ENCODE measurements around the gene CPVL.
"Not testable (repeated sequence)": the region's sequence is repeated elsewhere in the genome, so short reads cannot be mapped to it uniquely, and the experiment has no call there.

Gene CPVL

DNA sequence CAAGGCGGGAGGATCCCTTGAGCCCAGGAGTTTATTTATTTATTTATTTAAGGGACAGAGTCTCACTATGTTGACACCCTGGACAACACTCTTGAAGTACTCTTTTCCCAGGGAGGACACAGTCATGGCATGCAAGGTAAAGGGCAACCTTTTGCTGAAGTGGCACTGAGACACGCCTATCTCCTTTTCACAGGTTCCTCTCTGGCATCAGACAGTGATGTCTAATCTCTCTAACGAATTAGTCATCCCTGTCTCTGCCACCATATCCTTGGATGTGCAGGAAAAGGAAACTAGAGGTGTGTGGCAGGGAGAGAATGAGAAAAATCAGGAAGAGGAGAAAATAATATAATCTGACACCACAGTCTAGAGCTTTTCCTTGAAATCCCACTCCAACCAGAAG, 19.5 kb downstream of the CPVL start:
- Histone ChIP-seq H3K27me3 (ENCODE audit: control insufficient read depth in 2 of 2, insufficient read depth in 2 of 2, low read length in 2 of 2) (no peaks in the 10 kb centered on the region), H3K9ac (ENCODE audit: low read depth in 1 of 2, low read length in 2 of 2) (no peak overlapping the region), H3K36me3 (ENCODE audit: control insufficient read depth in 2 of 2, insufficient read depth in 2 of 2, low read length in 2 of 2) (no peaks in the 10 kb centered on the region), H3K4me3 (ENCODE audit: low read length in 2 of 2) (no peak overlapping the region), H3K4me1 (ENCODE audit: control insufficient read depth in 2 of 2, insufficient read depth in 2 of 2, low read length in 2 of 2) (no peaks in the 10 kb centered on the region), H3K27ac (ENCODE audit: low read depth in 2 of 2, low read length in 2 of 2) (no peak overlapping the region), H3K9me3 (ENCODE audit: control insufficient read depth in 2 of 2, low read length in 2 of 2) (no peaks in the 10 kb centered on the region)

DNA sequence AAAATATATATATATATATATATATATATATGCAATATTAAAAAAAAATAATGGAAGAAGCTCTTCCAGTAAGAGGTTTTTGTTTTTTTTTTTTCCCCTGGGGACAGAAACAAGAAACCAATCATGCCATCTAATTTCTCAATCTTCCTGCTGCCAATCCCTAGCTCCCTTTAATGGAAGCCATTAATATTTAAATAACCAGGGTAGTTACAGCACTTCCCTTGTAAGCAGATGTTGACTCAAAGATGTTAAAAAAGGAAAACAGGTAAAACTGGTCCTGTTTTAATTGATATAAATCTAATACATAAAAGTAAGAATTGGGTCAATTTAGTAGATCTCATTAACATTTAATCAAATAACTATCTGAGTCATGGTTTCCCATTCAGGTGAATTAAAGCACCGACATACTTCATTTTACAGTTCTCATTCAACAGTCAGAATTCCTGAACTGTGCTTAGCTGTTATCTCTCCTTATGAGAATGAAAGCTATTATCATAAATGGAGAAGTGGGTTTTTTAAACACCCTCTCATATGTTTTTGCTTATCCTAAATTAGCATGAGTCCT, 22.6 kb downstream of the CPVL start:
- H3K4me3 ChIP-seq (ENCODE audit: low read length in 2 of 2): no peak overlapping the region
- H3K27ac ChIP-seq (ENCODE audit: low read depth in 2 of 2, low read length in 2 of 2): no peak overlapping the region
- H3K9me3 ChIP-seq (ENCODE audit: control insufficient read depth in 2 of 2, low read length in 2 of 2): no peaks in the 10 kb centered on the region
- no peaks in the 10 kb centered on the region for H3K36me3 ChIP-seq (ENCODE audit: control insufficient read depth in 2 of 2, insufficient read depth in 2 of 2, low read length in 2 of 2)
- H3K4me1 ChIP-seq (ENCODE audit: control insufficient read depth in 2 of 2, insufficient read depth in 2 of 2, low read length in 2 of 2): no peaks in the 10 kb centered on the region
- H3K9ac ChIP-seq (ENCODE audit: low read depth in 1 of 2, low read length in 2 of 2): no peak overlapping the region
- no peaks in the 10 kb centered on the region for H3K27me3 ChIP-seq (ENCODE audit: control insufficient read depth in 2 of 2, insufficient read depth in 2 of 2, low read length in 2 of 2)

DNA sequence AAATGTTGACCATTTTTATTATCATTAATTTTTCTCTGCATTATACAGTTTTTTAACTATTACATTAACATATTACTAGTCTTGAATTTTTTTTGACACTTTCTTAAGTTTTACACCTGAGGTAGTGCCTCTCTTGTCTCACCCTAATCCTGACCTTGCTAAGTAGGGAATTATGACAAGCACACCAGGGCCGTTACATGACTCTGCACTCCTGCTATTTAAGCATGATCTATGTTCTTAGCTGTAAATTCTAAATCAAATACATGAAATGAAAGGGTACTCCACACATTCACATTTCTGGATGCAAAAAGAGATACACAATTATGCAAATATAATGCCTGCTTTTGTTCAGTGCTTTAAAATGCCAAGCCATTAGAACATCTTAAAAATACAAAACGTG, 23.6 kb downstream of the CPVL start:
- no peak overlapping the region for H3K4me3 ChIP-seq (ENCODE audit: low read length in 2 of 2)
- no peaks in the 10 kb centered on the region for H3K9me3 ChIP-seq (ENCODE audit: control insufficient read depth in 2 of 2, low read length in 2 of 2)
- H3K4me1 ChIP-seq (ENCODE audit: control insufficient read depth in 2 of 2, insufficient read depth in 2 of 2, low read length in 2 of 2): no peaks in the 10 kb centered on the region
- no peak overlapping the region for H3K27ac ChIP-seq (ENCODE audit: low read depth in 2 of 2, low read length in 2 of 2)
- no peaks in the 10 kb centered on the region for H3K27me3 ChIP-seq (ENCODE audit: control insufficient read depth in 2 of 2, insufficient read depth in 2 of 2, low read length in 2 of 2)
- H3K9ac ChIP-seq (ENCODE audit: low read depth in 1 of 2, low read length in 2 of 2): no peak overlapping the region
- H3K36me3 ChIP-seq (ENCODE audit: control insufficient read depth in 2 of 2, insufficient read depth in 2 of 2, low read length in 2 of 2): no peaks in the 10 kb centered on the region

DNA sequence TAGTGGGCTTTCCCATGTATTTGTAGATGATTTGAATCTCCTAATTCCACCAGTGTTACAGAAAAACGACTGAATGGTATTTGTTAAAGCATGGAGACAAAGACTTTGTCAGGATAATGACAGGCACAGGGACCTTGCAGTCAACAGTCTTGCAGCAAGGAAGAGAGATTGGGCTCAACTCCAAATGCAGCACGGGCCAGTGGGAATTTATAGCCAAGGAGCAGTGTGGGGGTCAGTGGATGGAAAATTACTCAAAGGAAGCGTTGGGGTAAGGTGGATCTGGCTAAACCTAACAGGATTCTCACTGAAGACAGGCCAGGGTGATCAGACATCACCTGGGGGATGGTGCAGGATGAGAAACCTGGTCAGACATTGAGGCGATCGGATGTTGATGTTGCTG, 24.3 kb downstream of the CPVL start:
- Histone ChIP-seq H3K36me3 (ENCODE audit: control insufficient read depth in 2 of 2, insufficient read depth in 2 of 2, low read length in 2 of 2) (no peaks in the 10 kb centered on the region), H3K4me1 (ENCODE audit: control insufficient read depth in 2 of 2, insufficient read depth in 2 of 2, low read length in 2 of 2) (no peaks in the 10 kb centered on the region), H3K4me3 (ENCODE audit: low read length in 2 of 2) (no peak overlapping the region), H3K9ac (ENCODE audit: low read depth in 1 of 2, low read length in 2 of 2) (no peak overlapping the region), H3K9me3 (ENCODE audit: control insufficient read depth in 2 of 2, low read length in 2 of 2) (no peaks in the 10 kb centered on the region), H3K27ac (ENCODE audit: low read depth in 2 of 2, low read length in 2 of 2) (no peak overlapping the region), H3K27me3 (ENCODE audit: control insufficient read depth in 2 of 2, insufficient read depth in 2 of 2, low read length in 2 of 2) (no peaks in the 10 kb centered on the region)

DNA sequence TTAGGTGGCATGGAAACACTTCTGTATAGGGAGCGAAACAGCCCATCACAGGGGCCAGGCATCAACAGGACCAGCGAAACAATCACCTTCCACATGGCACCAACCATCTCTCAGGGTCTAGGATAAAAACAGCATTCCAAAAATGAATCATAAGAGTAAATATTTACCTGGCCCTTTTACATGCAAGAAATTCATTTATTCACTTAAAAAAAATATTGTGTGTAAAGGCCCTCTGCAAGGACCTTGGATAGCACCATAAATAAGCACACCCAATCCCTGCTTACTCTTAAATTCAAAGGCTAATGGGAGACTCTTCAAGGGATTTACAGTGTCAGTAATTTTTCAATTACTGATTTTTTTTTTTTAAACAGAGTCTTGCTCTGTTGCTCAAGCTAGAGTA, 25.4 kb downstream of the CPVL start:
- Histone ChIP-seq H3K36me3 (ENCODE audit: control insufficient read depth in 2 of 2, insufficient read depth in 2 of 2, low read length in 2 of 2) (no peaks in the 10 kb centered on the region), H3K4me1 (ENCODE audit: control insufficient read depth in 2 of 2, insufficient read depth in 2 of 2, low read length in 2 of 2) (no peaks in the 10 kb centered on the region), H3K9ac (ENCODE audit: low read depth in 1 of 2, low read length in 2 of 2) (no peak overlapping the region), H3K9me3 (ENCODE audit: control insufficient read depth in 2 of 2, low read length in 2 of 2) (no peaks in the 10 kb centered on the region), H3K4me3 (ENCODE audit: low read length in 2 of 2) (no peak overlapping the region), H3K27ac (ENCODE audit: low read depth in 2 of 2, low read length in 2 of 2) (no peak overlapping the region), H3K27me3 (ENCODE audit: control insufficient read depth in 2 of 2, insufficient read depth in 2 of 2, low read length in 2 of 2) (no peaks in the 10 kb centered on the region)

DNA sequence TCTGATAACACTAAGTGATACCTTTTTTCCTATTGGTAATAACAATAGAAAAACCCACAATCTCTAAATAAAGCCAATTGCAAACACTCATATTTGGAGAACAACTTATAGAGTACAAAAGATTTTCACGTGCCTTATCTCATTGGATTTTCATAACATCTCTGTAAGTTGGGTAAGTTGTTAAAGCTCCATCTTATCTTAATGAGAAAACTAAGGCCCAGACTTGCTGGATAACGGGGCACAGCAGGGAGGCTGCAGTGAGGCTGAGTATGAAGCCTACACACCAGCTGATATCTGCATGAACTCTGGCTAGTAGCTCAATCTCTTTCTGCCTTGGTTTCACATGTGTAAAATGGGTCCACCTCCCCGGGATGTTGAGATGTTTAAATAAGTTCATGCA, 26.8 kb downstream of the CPVL start:
- Histone ChIP-seq H3K9ac (ENCODE audit: low read depth in 1 of 2, low read length in 2 of 2) (no peak overlapping the region), H3K4me1 (ENCODE audit: control insufficient read depth in 2 of 2, insufficient read depth in 2 of 2, low read length in 2 of 2) (no peaks in the 10 kb centered on the region), H3K27ac (ENCODE audit: low read depth in 2 of 2, low read length in 2 of 2) (no peak overlapping the region), H3K9me3 (ENCODE audit: control insufficient read depth in 2 of 2, low read length in 2 of 2) (no peaks in the 10 kb centered on the region), H3K4me3 (ENCODE audit: low read length in 2 of 2) (no peak overlapping the region), H3K36me3 (ENCODE audit: control insufficient read depth in 2 of 2, insufficient read depth in 2 of 2, low read length in 2 of 2) (no peaks in the 10 kb centered on the region), H3K27me3 (ENCODE audit: control insufficient read depth in 2 of 2, insufficient read depth in 2 of 2, low read length in 2 of 2) (no peaks in the 10 kb centered on the region)

DNA sequence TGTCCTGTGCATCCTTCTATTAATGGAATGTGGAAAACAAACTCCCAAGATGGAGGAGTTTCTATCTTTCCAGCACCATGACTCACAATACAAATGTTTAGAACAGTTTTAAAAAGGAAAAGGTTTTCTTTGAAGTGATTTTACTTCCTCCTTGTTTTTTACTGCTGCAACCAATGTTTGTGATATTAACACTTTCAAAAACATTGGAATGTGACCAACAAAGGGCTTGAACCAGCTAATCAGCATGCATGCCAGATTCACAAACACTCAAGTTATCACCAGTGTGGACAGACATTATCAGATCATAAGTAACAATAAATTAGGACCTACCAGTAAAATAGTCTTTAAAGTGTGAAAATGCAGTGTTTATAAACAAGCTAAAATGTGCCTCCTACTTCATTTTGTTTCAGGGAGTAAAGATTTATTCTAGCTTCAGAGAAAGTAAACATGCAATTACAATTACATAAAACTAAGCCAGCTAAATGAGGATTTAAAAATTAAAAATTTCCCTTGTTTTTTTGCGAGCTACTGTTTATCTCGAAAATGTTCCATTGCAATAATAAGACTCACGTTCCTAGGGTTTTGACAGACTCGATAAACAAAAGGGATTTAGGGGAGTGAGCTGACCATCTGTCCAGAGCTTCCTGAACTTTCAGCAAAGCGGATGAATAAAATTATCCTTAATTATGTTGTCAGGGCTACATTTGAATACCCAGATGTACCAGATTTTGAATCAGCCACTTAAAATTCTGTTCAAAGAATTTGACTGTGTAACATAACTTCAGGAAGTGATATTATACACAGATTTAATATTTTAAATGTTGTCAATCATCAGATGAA, 29.8 kb downstream of the CPVL start:
- H3K9ac ChIP-seq (ENCODE audit: low read depth in 1 of 2, low read length in 2 of 2): no peak overlapping the region
- no peaks in the 10 kb centered on the region for H3K27me3 ChIP-seq (ENCODE audit: control insufficient read depth in 2 of 2, insufficient read depth in 2 of 2, low read length in 2 of 2)
- H3K9me3 ChIP-seq (ENCODE audit: control insufficient read depth in 2 of 2, low read length in 2 of 2): no peaks in the 10 kb centered on the region
- no peak overlapping the region for H3K4me3 ChIP-seq (ENCODE audit: low read length in 2 of 2)
- H3K4me1 ChIP-seq (ENCODE audit: control insufficient read depth in 2 of 2, insufficient read depth in 2 of 2, low read length in 2 of 2): no peaks in the 10 kb centered on the region
- no peaks in the 10 kb centered on the region for H3K36me3 ChIP-seq (ENCODE audit: control insufficient read depth in 2 of 2, insufficient read depth in 2 of 2, low read length in 2 of 2)
- H3K27ac ChIP-seq (ENCODE audit: low read depth in 2 of 2, low read length in 2 of 2): no peak overlapping the region

DNA sequence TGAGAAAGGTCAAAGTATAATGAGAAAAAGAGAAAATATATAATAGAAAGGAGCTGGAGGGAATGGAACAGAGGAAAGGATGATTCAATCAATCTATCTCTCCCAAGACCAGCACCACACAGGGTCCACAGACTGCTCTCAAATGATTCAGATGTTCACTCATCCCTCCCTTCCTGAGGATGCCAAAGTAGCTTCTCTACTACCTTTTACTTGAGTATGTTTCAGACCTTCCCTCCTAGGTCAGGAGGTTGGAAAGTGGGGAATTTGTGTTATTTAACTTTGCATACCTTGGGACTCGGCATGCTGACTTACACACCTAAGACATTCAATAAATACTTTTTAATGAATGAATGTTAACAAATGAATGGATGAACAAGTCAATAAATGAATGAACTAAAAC, 30.6 kb downstream of the CPVL start:
- Histone ChIP-seq H3K9ac (ENCODE audit: low read depth in 1 of 2, low read length in 2 of 2) (no peak overlapping the region), H3K9me3 (ENCODE audit: control insufficient read depth in 2 of 2, low read length in 2 of 2) (no peaks in the 10 kb centered on the region), H3K27me3 (ENCODE audit: control insufficient read depth in 2 of 2, insufficient read depth in 2 of 2, low read length in 2 of 2) (no peaks in the 10 kb centered on the region), H3K4me1 (ENCODE audit: control insufficient read depth in 2 of 2, insufficient read depth in 2 of 2, low read length in 2 of 2) (no peaks in the 10 kb centered on the region), H3K27ac (ENCODE audit: low read depth in 2 of 2, low read length in 2 of 2) (no peak overlapping the region), H3K4me3 (ENCODE audit: low read length in 2 of 2) (no peak overlapping the region), H3K36me3 (ENCODE audit: control insufficient read depth in 2 of 2, insufficient read depth in 2 of 2, low read length in 2 of 2) (no peaks in the 10 kb centered on the region)

DNA sequence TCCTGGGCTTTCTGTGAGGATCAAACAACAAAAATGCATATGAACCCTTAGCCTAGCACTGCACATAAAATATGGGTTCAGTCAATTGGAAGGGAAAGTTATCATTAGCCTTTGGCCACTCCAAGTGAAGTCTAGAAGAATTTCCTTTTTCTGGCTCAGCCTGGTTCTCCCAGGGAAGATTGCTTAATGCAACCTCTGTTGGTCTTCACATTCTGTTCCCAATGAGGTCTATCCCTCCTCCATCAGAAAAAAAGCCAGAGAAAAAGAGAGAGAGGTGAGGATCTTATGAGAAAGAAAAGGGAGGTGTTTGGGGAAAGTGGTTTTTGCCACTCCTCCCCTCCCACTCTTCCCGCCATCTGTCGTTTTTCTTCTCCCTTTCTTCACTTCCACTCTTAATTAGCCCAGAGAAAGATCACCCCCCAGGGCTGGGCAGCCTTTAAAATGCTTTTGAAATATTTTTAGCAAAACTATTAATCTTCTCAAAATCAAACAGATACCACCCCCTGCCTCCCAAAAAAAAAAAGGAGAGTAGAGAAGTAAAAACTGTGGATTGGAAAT, 31.1 kb downstream of the CPVL start:
- Histone ChIP-seq H3K9me3 (ENCODE audit: control insufficient read depth in 2 of 2, low read length in 2 of 2) (no peaks in the 10 kb centered on the region), H3K4me1 (ENCODE audit: control insufficient read depth in 2 of 2, insufficient read depth in 2 of 2, low read length in 2 of 2) (no peaks in the 10 kb centered on the region), H3K36me3 (ENCODE audit: control insufficient read depth in 2 of 2, insufficient read depth in 2 of 2, low read length in 2 of 2) (no peaks in the 10 kb centered on the region), H3K27me3 (ENCODE audit: control insufficient read depth in 2 of 2, insufficient read depth in 2 of 2, low read length in 2 of 2) (no peaks in the 10 kb centered on the region), H3K4me3 (ENCODE audit: low read length in 2 of 2) (no peak overlapping the region), H3K27ac (ENCODE audit: low read depth in 2 of 2, low read length in 2 of 2) (no peak overlapping the region), H3K9ac (ENCODE audit: low read depth in 1 of 2, low read length in 2 of 2) (no peak overlapping the region)

DNA sequence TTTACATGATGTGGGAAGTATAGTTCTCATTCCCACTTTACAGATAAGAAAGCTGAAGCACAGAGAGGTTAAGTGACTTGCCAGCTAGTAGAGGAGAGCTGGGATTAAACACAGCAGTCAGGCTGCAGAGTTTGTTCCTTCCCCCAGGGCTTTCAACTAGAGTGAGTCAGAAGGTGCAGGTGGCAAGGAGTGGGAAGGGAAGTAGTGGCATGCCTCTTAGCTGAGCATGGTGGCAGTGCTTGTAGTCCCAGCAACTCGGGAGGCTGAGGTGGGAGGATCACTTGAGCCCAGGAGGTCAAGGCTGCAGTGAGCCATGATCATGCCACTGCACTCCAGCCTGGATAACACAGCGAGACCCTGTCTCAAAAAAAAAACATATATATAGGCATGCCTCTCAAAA, 32.1 kb downstream of the CPVL start:
- not testable (repeated sequence) for H3K4me1 ChIP-seq (ENCODE audit: control insufficient read depth in 2 of 2, insufficient read depth in 2 of 2, low read length in 2 of 2); H3K36me3 ChIP-seq (ENCODE audit: control insufficient read depth in 2 of 2, insufficient read depth in 2 of 2, low read length in 2 of 2); H3K9ac ChIP-seq (ENCODE audit: low read depth in 1 of 2, low read length in 2 of 2); H3K27ac ChIP-seq (ENCODE audit: low read depth in 2 of 2, low read length in 2 of 2); H3K9me3 ChIP-seq (ENCODE audit: control insufficient read depth in 2 of 2, low read length in 2 of 2); H3K4me3 ChIP-seq (ENCODE audit: low read length in 2 of 2); H3K27me3 ChIP-seq (ENCODE audit: control insufficient read depth in 2 of 2, insufficient read depth in 2 of 2, low read length in 2 of 2)
